8988T (cell line): ENCODE measurements around the gene NFIC.
"Not testable (repeated sequence)": the region's sequence is repeated elsewhere in the genome, so short reads cannot be mapped to it uniquely, and the experiment has no call there.

ENCODE experiments used
- DNase-seq: peaks from one replicate; pipeline ENCODE4 v3.0.0; 2011

Gene NFIC

GRCh38 chr19:3375221-3376090, 9.1 kb downstream of the NFIC start:
- DNase-seq, result no peak

- DNase-seq, result not testable (repeated sequence)
Measured at GRCh38 chr19:3376091-3376455, 9.7 kb downstream of the NFIC start.

DNA sequence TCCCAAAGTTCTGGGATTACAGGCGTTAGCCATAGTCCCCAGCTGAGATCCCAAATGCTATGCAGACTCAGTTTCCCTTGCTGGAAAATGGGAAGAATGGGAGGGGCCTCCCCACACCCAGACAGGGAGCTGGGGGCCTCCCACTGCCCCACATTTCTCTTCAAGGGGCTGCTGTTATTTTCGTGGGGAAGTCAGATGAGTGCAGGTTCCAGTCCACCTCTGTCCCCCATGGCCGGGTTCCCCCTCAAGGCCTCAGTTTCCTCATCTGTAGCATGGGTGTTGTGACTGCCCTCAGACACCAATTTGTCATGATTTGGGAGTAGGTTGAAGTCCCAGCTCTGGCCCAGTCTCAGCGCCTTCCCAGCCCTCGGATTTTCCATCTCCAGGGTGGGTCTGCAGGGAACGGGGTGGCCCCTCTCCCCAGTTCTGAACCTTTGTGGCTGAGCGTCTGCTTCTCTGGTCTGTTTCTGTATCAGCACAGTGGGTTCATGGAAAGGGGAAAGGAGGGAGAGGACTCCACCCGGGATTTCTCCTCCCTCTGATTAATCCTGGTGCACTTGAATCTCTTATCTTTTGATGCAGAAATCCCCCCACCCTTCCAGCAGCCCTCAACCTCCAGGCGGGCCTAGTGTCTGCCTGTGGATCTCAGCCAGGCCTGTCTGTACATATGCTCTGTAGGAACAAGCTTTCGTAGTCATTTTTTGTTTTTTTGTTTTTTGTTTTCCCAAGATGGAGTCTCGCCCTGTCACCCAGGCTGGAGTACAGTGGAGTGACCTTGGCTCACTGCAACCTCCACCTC, 12.2 kb downstream of the NFIC start:
- DNase-seq, result no peak

DNA sequence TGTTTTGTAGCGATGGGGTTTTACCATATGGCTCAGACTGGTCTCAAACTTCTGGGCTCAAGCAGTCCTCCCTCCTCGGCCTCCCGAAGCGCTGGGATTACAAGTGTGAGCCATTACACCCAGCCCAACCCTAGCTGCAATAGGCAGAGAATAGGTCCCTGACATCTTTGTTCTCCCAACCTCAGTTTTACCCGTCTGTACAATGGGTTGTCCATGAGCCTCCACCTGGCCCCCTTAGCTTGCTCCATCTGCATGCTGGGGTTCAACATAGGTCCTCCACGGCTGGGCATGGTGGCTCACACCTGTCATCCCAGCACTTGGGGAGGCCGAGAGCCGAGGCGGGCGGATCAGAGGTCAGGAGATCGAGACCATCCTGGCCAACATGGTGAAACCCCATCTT, 14.4 kb downstream of the NFIC start:
- no peak for DNase-seq

DNA sequence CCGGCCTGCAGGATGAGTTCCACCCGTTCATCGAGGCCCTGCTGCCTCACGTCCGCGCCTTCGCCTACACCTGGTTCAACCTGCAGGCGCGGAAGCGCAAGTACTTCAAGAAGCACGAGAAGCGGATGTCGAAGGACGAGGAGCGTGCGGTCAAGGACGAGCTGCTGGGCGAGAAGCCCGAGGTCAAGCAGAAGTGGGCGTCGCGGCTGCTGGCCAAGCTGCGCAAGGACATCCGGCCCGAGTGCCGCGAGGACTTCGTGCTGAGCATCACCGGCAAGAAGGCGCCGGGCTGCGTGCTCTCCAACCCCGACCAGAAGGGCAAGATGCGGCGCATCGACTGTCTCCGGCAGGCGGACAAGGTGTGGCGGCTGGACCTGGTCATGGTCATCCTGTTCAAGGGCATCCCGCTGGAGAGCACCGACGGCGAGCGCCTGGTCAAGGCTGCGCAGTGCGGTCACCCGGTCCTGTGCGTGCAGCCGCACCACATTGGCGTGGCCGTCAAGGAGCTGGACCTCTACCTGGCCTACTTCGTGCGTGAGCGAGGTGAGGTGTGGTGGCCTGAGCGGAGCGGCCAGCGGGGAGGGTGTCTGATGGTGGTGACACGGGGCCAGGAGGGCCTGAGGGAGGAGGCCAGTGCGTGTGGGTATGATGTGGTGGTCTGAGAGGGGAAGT, 15.5 kb downstream of the NFIC start:
- no peak for DNase-seq

DNA sequence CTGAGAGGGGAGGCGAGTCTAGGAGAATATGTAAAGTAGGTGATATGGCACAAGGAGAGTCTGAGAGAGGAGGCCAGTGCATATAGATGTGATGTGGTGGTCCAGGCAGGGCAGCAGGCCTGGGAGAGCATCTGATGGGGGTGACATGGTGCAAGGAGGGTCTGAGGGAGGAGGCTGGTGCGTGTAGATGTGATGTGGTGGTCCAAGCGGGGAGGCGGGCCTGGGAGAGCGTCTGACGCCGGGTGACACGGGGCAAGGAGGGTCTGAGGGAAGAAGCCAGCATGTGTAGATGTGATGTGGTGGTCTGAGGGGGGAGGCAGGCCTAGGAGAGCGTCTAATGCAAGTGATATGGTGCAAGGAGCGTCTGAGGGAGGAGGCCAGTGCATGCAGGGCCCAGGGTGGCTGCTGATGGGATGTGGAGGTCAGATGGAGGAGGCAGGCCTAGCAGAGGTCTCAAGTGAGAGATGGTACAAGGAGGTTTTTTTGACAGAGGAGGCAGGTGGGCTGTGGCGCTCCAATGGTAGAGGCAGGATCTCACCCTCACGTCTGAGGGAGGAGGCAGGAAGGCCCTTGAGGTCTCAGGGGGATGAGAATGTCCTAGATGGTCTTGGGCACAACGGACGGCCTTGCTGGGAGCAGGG, 16.2 kb downstream of the NFIC start:
- no peak for DNase-seq

DNA sequence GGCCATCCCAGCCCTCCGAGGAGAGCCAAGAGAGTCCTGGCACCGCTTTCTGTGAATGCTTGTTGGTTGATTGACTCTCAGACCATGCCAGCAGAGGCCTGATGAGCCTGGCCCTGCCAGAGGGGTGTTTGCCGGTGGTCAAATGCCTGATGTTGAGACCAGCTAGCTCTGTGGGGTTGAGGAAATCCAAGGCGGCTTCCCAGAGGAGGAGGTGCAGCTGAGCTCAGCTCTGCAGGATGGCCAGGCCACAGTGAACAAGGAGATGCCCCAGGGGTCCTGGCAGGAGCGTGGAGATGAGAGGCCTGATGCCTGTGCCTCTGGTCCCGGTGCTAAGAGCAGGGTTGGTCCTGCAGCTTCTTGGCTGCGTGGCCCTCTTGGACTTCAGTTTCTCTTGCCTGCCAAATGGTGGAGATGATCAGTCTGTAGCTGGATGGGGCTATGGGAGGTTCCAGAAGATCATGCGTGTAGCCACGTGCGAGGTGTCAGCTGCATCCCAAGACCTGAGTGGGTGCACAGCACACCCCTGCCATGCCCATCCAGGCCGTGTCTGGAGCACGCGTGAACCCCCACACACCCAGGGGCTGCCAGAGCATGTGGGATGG, 16.8 kb downstream of the NFIC start:
- no peak for DNase-seq

- DNase-seq, result no peak
Measured at GRCh38 chr19:3386447-3387234, 20.3 kb downstream of the NFIC start.

DNA sequence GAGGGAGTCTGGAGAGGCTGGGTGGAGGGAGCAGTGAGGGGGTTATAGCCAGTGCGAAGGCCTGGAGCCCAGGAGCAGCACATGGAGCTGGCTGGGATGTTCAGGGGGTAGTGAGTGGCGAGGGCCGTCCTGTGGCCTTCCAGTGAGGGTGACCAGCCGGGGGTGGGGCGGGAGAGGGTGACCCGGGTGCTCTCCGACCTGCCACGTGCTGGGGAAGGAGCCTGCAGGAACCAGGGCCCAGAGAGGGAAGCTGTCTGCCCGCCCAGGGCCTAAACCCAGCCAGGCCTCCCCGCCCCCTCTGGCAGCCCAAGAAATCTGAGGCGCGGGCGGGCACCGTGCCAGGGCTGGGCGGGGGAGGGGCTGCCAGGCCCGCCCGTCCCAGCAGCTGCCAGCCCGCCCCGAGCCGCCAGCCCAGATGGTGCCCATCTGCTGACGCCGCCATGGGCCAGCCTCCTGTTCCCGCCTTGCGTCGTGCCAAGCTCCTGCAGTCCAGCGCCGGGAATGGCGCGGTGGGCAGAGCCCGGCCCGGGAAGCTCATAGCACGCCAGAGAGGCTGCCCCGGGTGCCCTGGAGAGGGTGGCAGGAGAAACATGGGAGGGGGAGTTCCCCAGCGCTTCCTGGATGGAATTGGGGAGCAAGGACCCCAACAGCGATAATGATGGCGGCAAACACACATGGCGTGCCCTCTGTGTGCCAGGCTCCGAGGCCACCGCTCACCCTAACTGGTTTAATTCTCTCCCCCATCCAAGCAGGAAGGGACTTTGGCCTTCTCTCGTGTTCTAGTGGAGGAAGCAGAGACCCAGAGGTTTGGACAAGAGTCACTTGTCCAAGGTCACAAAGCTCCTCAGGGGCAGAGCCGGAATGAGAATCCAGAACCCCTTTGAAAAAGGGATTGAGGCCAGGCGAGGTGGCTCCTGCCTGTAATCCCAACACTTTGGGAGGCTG, 21.5 kb downstream of the NFIC start:
- DNase-seq, result no peak

DNA sequence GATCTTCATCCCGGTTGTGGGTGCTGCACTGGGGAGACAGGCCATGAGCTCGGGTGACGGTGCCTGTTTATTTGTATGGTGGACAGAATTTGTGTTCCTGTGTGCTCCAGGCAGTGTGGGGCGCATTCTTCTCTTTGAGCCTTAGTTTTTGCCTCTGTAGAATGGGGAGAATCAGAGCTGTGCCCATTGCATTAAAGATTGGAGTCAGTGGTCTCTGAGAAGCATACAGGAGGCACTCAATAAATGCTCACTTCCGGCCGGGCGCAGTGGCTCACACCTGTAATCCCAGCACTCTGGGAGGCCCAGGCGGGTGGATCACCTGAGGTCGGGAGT, 23.0 kb downstream of the NFIC start:
- no peak for DNase-seq

DNA sequence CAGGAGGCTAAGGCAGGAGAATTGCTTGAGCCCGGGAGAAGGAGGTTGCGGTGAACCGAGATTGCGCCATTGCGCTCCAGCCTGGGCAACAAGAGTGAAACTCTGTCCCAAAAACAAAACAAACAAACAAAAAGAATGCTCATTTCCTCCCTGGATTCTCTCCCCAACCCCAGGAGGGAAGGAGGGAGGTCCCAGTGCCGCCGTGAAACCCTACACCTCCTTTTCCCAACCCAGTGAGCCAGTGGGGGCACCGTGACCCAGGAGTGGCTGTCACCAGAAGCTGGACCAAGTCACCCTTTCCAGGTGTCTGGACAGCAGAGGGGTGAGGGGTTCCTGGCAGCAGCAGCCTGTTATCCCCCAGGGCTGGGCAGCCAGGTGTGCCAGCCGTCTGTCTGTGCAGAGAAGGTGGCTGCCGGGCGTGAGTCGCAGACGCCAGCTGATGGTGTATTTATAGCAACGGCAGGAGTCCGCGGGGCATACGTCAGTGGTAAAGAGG, 23.5 kb downstream of the NFIC start:
- DNase-seq, result no peak

GRCh38 chr19:3391911-3392310, 25.5 kb downstream of the NFIC start:
- not testable (repeated sequence) for DNase-seq

DNA sequence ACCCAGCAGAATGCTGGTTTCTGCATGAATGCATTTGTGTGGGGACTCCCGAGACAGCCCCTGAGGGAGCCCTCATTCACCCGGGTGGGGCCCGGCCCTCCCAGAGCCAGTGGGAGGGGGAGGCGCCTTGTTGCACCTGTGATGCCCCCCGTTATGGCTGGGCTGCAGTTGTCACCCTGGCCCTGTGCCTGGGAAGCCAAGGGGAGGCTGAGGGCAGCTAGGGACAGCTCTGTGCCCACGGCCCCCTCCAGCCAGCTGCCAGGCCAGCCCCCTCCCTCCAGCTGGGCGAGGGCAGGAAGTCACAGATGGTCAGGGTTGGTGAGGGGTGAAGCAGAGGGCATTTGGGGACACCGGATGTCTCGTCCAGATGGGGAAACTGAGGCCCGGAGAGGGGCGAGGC, 26.1 kb downstream of the NFIC start:
- DNase-seq, result no peak

DNA sequence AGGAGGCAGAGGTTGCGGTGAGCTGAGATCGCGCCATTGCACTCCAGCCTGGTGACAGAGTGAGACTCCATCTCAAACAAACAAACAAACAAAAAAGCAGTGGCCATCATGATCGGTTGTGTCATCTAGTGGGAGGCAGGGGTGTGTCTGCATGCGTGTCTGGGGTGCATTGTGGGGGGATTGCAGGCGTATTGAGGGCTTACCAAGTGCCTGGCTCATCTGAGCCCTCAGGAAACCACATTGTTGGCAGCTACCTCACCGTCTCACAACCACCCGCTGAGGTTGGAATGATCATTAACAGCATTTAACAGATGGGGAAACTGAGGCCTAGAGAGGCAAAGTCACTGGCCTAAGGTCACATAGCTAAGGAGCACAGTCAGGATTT, 30.5 kb downstream of the NFIC start:
- DNase-seq, result no peak

DNA sequence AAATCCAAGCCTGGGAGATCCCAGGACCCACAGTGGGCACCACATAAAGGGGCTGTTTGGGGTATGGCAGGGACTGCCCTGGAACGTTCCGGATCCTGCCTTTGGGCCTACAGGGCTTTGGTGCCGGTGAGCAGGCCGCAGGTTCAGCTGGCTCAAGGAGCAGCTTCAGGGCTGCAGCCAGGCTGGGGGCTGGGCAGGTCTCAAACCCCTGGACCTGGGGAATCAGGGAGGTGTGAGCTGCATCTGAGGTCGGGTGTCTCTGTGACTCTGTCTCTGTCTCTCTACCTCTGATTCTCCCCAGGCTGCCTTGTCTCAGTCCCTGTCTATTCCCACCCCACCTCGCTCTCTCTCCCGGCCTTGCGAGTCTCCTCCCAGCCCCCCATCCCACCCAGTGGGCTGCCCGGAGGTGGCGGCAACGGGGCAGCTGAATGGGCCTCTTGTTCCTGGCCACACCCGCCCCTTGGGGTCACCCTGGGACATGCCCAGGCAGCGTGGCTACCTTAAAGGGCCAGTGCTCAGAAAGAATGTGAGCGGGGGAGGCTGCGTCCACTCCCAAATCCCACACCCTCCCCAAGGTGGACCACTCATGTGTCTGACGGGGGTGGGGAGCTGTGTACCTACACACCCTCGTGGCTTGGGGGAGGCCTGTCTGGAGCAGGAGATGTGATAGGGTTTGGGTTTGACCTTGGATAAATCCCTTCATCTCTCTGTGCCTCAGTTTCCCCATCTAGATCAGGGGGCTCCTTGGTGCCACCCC, 31.1 kb downstream of the NFIC start:
- DNase-seq, result peak; percentile 55

DNA sequence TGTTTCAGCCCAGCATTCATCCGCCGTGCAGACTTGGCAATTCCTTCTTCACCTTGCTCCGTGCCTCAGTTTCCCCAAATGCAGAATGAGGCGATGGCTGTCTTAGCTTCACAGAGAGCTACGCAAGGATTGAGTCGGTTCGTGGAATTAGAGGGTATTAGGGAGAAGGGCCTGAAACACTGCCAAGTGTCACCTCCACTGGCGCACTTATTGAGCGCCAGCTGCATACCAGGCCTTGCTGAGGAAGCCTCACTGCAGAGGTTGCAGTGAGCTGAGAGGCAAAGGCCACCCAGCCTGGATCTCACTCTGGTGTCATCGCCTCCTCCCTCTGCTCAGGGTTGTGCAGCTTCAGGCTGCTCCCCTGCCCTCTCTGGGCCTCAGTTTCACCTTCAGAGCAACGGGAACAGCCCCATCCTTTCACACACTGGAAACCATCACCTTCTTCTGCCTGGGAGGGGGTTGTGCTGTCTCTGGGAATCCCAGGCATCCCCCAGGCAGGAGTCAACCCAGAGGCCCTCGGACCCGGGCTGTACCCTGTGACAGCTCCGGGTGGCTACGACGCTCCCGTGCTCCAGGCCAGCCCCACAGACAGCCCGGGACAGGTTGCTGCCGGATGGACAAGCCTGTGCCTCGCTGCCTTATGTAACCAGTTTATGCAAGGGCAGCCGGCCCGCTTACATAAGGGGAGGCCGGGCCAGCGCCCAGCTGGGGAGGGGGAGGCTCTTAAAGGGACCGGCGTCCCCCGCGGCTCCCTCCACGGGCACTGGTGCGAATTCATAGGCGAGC, 31.9 kb downstream of the NFIC start:
- no peak for DNase-seq

DNA sequence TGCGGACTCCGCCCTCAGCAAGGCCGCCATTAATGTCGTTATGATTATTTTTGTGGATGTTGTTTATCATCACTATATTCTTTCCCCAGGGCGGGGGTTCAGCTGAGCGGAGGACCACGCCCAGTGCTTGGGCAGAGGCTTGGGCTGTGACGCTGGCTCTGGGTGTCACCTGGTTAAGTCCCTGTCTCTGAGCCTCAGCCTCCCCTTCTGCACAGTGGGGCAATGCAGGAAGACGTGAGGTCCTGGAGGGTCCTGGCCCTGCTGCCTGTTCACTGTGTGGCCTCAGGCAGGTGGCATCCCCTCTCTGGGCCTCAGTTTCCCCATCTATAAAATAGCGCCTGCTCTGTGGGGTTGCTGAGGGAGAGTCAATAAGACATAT, 32.5 kb downstream of the NFIC start:
- no peak for DNase-seq

- not testable (repeated sequence) for DNase-seq
Measured at GRCh38 chr19:3399311-3399710, 32.9 kb downstream of the NFIC start.
